Ovary (tissue), 9 donors: ENCODE results near the gene POLR2E. TPM values are rescaled to one million over a fixed set of nuclear protein-coding genes. Genes with fewer than 3 reads are reported as not detected.

Source experiments
- DNase-seq, 5 donors: peaks; one replicate each; pipeline ENCODE4 v3.0.0-alpha.2; 2019 to 2020
- H3K27ac ChIP-seq, 2 donors: fragments of 200-600 bp; one replicate each; pipeline versions ENCODE4 v1.5.1 to v1.8.0; 2019 to 2022
- H3K27me3 ChIP-seq: fragments of 200-600 bp; one replicate; pipeline ENCODE4 v1.8.0; 2022
- H3K36me3 ChIP-seq: fragments of 200-600 bp; sonication (generic); one replicate; pipeline ENCODE4 v1.5.1; 2019
- H3K4me1 ChIP-seq: one replicate; pipeline ENCODE4 v1.8.1; 2013; ENCODE audit warnings: mild to moderate bottlenecking, moderate library complexity; ENCODE audit not compliant: insufficient read depth
- H3K4me3 ChIP-seq: fragments of 200-600 bp; sonication (generic); one replicate; pipeline ENCODE4 v1.5.1; 2017
- H3K9me3 ChIP-seq, 2 donors: fragments of 200-600 bp in 1 of 2; sonication (generic) in 1 of 2; one replicate each; pipeline versions ENCODE4 v1.5.1 to v1.8.1; 2013 to 2019; ENCODE audit warnings: mild to moderate bottlenecking in 1 of 2, moderate library complexity in 1 of 2
- EP300 ChIP-seq: sonication (generic); formaldehyde crosslinking; IDR thresholded peaks from one replicate; pipeline ENCODE4 v1.6.1; 2017; ENCODE audit warnings: antibody characterized with exemption
- POLR2A ChIP-seq: fragments of 450-650 bp; IDR thresholded peaks from one replicate; pipeline ENCODE4 v1.6.1; 2017; ENCODE audit warnings: antibody characterized with exemption, mild to moderate bottlenecking, moderate library complexity
- WGBS, 3 donors: extraction: QIAGEN DNeasy Blood & Tissue Kit in 1 of 3; methylation state at CpG; one replicate each; pipeline versions ENCODE4 v1.1.5 to v1.1.7; 2013 to 2017; 5-methylcytosine and 5-hydroxymethylcytosine counted together
- intact Hi-C, 4 donors: fragments of 100-400 bp; cut with DNase I; formaldehyde crosslinking; loops; one replicate each; pipeline versions ENCODE4 v1.11.0 to v1.15.1; 2022 to 2023
- polyA plus RNA-seq, 2 donors: library from polyadenylated mRNA; stranded (reverse); fragments of 200-250 nt in 1 of 2; fragments of 350-450 nt in 1 of 2; fragmentation: Illumina TruSeq in 1 of 2; extraction: RNeasy Lipid Tissue Mini Kit (QIAGEN cat#74804) in 1 of 2; gene quantifications; one replicate each; pipeline ENCODE4 v1.2.3, GENCODE V29; 2013 to 2014
- total RNA-seq, 7 donors: library from RNA; depleted of rRNA in 2 of 7; stranded (reverse); fragments of >200 nt in 2 of 7; fragmentation: NEBNext Ultra II Directional in 3 of 7; extraction: Animal tissue kit (Norgen Biotek cat#: 25700) in 3 of 7; gene quantifications; one replicate each; pipeline versions ENCODE4 v1.1.0 to v1.2.4, GENCODE V29; 2016 to 2023
- TF ChIP-seq, protein P1 (sequence below), 3 donors: fragments of 450-650 bp in 2 of 3; fragments of 200-600 bp in 1 of 3; IDR thresholded peaks; one replicate each; pipeline versions ENCODE4 v1.5.1 to v1.8.0; 2016 to 2022; ENCODE audit warnings: antibody characterized with exemption in 3 of 3, mild to moderate bottlenecking in 1 of 3
- donor health status: DM: no; HTN: no; CAD: no; lungs with moderate emphysema.
- donor health status: DM: no; HTN: no; CAD: no.
- donor health status: Bipolar disorder and iron deficiency.
- donor health status: DM: yes; HTN: yes; CAD: no.
- donor health status: DM: no; HTN: no; CAD: no.
- donor health status: DM: yes; HTN: yes; CAD: no.

POLR2E gene
- total and polyA plus RNA-seq, 9 donors, result 11.1 to 157 (median 119) TPM

DNA sequence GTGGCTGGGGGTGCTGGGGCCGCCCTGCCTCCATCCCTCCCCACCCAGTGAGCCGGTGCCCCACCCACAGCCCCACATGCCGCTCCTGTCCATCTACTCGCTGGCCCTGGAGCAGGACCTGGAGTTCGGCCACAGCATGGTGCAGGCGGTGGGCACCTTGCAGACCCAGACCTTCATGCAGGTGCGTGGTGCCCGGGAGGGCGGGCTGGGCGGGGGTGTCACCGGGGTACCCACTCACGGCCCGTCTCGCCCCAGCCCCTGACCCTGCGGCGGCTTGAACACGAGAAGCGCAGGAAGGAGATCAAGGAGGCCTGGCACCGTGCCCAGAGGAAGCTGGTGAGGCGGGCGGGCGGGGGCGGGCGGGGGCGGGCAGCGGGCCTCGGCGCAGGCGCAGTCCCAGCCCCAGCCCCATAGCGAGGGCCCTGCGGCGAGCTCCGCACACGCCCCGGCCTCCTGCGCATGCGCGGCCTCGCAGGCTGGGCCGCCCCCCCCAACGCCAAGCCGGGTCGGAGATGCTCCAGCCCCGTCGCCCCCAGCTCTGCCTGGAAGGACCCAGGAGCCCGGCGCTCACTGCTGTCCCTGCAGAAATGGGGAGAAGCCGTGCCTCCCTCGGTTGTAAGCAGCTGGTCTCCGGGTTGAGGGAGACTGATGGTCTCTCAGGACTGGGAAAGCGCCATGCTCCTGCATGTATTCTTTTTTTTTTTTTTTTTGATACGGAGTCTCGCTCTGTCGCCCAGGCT is 20.5 kb downstream of the POLR2E start:
- TF ChIP-seq, protein P1, sequence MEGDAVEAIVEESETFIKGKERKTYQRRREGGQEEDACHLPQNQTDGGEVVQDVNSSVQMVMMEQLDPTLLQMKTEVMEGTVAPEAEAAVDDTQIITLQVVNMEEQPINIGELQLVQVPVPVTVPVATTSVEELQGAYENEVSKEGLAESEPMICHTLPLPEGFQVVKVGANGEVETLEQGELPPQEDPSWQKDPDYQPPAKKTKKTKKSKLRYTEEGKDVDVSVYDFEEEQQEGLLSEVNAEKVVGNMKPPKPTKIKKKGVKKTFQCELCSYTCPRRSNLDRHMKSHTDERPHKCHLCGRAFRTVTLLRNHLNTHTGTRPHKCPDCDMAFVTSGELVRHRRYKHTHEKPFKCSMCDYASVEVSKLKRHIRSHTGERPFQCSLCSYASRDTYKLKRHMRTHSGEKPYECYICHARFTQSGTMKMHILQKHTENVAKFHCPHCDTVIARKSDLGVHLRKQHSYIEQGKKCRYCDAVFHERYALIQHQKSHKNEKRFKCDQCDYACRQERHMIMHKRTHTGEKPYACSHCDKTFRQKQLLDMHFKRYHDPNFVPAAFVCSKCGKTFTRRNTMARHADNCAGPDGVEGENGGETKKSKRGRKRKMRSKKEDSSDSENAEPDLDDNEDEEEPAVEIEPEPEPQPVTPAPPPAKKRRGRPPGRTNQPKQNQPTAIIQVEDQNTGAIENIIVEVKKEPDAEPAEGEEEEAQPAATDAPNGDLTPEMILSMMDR (IDR thresholded peaks at IDR 0.05), result no peak
- TF ChIP-seq EP300, result no peak
- no peak for TF ChIP-seq POLR2A
- peaks cover 5% of the 10 kb centered on the region for H3K27me3 ChIP-seq
- no peak overlapping the region for H3K27ac ChIP-seq
- WGBS, 3 donors, result 63 to 78% (median 69%) methylated on average over 50 to 54 of the region's 54 CpGs
- H3K4me1 ChIP-seq, result no peaks in the 10 kb centered on the region
- no peaks in the 10 kb centered on the region for H3K9me3 ChIP-seq
- intact Hi-C loops, result no loop called here
- no peaks in the 10 kb centered on the region for H3K36me3 ChIP-seq
- H3K4me3 ChIP-seq, result no peak overlapping the region
- peak in 3 of 5 donors; percentile 65 to 74 (median 70) for DNase-seq

GRCh38 chr19:1073956-1074517 is 21.1 kb downstream of the POLR2E start:
- Histone ChIP-seq H3K27ac (no peak overlapping the region), H3K36me3 (no peaks in the 10 kb centered on the region), H3K4me1 (no peaks in the 10 kb centered on the region), H3K27me3 (peaks cover 5% of the 10 kb centered on the region), H3K4me3 (no peak overlapping the region), H3K9me3 (no peaks in the 10 kb centered on the region)
- peak in 1 of 5 donors; percentile 24 for DNase-seq
- intact Hi-C loops, result no loop called here
- 76 to 86% (median 82%) methylated on average over 17 to 28 of the region's 28 CpGs for WGBS, 3 donors
- TF ChIP-seq, protein P1 (IDR thresholded peaks at IDR 0.05), result no peak
- TF ChIP-seq EP300 (no peak), POLR2A (no peak)

GRCh38 chr19:1073063-1073955 is 21.9 kb downstream of the POLR2E start:
- H3K27ac ChIP-seq, result no peak overlapping the region
- H3K36me3 ChIP-seq, result no peaks in the 10 kb centered on the region
- H3K4me1 ChIP-seq, result no peaks in the 10 kb centered on the region
- 86 to 92% (median 89%) methylated on average over 30 of the region's 30 CpGs for whole genome bisulfite sequencing, 3 donors
- DNase-seq, result peak in 1 of 5 donors; percentile 22
- H3K27me3 ChIP-seq, result peaks cover 8% of the 10 kb centered on the region
- intact Hi-C loops, result no loop called here
- no peak overlapping the region for H3K4me3 ChIP-seq
- no peaks in the 10 kb centered on the region for H3K9me3 ChIP-seq
- TF ChIP-seq POLR2A (no peak), EP300 (no peak)
- TF ChIP-seq, protein P1 (IDR thresholded peaks at IDR 0.05), result no peak

DNA sequence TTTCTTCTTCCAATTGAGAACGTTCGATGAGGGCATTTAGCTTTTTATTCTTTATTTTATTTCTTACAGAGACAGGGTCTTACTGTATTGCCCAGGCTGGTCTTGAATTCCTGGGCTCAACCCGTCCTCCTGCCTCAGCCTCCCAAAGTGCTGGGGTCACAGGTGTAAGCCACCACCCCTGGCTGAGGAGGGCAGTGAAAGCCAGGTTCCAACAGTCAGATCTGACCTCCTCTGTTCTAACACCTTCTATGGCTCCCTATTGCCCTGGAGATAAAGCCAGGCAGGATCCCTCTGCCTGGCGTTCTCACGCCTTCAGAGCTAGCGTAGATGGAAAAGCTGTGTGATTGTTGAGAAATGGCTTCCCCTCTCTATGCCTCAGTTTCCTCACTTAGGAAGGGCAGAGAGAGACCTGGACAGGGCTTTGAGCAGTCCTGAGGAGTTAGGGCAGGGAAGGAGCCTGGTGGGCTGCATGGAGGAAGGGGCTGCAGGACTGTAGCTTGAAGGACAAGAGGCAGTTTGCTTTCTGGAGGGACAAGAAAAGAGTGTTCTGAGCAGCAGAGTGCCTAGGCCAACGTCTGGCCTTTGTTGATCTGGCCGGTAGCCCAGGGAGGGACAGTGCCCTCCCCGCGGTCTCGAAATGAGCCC is 22.7 kb downstream of the POLR2E start:
- TF ChIP-seq, protein P1 (IDR thresholded peaks at IDR 0.05), result no peak
- TF ChIP-seq POLR2A (no peak), EP300 (no peak)
- Histone ChIP-seq H3K4me3 (no peak overlapping the region), H3K36me3 (no peaks in the 10 kb centered on the region), H3K27me3 (peaks cover 10% of the 10 kb centered on the region), H3K9me3 (no peaks in the 10 kb centered on the region), H3K4me1 (no peaks in the 10 kb centered on the region), H3K27ac (no peak overlapping the region)
- no peak for DNase-seq
- 75 to 81% (median 80%) methylated on average over 11 of the region's 11 CpGs for WGBS, 3 donors
- intact Hi-C loops, result no loop called here
